GM18526 (cell line): ENCODE data around the gene NEU4.

ENCODE experiments used
- POLR2A ChIP-seq: IDR thresholded peaks from 3 replicates; pipeline ENCODE4 v1.6.1; 2011; ENCODE audit not compliant: insufficient read length; ENCODE audit errors: extremely low read depth

NEU4 gene

DNA sequence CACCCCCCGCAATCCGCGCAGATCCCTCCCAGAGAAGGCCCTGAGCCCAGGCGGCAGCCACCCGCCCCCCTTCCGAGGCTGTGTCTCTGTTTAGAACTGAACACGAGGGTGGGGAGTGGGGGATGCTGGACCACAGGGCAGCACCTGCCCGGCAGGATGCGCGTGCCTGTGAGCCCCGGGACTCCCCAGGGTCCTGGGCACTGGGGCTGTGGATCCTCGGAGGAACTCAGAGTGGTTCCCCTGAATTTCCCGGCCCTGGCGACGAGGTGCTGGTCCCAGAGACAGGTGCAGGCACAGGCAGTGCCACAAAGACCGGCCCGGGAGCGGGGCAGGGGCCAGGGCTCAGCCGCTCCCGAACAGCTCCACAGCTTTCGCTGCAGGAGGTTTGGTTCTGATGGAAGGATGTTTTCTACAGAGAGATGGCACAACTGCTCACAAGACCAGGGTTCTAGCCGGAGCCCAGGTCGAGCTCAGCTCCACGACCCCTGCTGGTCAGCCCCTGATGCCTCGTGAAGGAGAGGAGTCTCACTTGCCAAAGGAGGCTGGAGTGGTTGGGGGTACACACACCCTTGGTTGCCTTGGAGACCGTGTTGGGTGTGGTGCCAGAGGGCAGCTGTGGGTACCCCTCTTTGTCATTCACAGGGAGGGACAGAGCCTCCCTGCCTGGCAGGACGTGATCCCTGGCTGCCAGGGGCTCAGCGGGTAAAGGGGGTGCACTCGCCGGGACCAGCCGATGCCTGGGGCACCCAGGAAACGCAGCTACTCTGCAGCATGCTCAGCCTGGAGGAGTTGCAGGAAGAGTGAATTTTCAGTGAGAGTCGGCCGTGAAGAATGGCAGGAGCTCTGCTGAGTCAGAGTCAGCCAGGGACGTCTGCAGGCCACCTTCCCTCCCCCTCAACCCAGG is 4.4 kb upstream of the NEU4 start:
- no peak for TF ChIP-seq POLR2A

DNA sequence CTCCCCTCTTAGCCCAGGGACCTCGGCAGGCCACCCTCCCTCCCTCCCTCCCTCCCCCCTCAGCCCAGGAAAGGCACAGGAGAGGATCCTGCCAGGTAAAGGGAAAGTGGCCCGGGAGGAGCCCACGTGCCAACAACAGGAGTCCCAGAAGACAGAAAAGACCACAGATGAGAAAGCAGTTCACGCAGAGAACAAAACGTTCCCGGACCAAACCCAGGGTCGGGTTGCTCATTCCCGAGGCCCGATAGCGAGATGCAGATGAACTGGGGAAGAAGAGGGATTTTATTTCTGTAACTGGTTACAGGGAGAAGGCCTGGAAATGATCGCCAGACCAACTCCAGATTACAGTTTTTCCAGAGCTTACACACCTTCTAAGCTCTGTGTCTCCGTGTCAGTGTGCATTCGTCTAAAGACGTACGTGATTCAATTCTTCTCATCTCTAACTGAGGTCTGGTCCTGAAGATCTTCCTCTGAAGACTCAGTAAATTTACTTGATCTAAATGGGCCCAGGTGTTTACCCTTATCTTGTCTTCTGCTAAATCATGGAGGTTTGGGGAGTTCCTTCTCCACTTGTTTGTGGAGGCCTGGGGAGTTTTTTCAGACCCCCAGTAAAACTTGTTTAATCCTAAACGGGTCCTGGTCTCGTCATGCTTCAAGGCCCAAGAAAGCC is 807 bp upstream of the NEU4 start:
- no peak for TF ChIP-seq POLR2A

DNA sequence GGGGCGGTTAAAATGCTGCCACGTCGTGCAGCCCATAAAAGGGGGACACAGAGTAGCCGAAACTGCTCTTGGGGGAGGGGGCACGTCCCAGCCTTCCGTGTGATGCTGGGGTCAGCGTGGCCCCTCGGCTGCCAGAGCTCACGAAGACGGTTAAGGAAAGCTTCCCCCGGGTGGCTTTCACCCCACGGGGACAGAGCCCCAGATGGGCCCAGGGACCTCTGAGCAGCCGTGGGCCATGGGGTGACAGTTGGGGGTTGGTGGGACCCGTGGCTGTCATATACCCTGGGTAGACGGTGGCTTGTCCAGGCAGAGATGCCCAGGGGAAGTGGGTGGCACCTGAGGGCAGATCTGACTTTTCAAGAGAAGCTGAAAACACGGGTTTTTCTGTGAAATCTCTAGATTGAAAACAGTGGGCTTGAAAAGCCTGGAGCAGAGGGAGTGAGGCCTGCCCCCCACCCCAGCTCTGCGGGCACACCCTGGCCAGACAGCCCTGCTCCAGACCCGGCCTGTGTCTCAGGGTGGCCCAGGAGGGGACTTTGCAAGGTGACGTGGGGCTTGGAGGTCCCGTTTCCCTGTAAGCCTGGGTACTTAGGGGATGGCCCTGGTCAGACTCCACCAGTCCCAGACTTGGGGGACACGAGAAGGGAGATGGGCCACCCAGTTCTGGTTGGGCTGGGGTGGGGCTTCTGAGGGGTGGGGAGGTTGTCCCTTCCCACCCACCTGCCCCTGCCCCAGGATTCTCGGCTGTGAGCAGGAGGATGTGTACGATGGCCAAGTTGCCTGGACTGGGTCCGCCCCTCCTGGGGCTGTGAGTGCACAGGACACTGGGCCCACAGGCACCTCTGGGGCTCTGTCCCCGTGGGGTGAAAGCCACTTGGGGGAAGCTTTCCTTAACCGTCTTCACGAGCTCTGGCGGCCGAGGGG is 652 bp downstream of the NEU4 start:
- no peak for TF ChIP-seq POLR2A

DNA sequence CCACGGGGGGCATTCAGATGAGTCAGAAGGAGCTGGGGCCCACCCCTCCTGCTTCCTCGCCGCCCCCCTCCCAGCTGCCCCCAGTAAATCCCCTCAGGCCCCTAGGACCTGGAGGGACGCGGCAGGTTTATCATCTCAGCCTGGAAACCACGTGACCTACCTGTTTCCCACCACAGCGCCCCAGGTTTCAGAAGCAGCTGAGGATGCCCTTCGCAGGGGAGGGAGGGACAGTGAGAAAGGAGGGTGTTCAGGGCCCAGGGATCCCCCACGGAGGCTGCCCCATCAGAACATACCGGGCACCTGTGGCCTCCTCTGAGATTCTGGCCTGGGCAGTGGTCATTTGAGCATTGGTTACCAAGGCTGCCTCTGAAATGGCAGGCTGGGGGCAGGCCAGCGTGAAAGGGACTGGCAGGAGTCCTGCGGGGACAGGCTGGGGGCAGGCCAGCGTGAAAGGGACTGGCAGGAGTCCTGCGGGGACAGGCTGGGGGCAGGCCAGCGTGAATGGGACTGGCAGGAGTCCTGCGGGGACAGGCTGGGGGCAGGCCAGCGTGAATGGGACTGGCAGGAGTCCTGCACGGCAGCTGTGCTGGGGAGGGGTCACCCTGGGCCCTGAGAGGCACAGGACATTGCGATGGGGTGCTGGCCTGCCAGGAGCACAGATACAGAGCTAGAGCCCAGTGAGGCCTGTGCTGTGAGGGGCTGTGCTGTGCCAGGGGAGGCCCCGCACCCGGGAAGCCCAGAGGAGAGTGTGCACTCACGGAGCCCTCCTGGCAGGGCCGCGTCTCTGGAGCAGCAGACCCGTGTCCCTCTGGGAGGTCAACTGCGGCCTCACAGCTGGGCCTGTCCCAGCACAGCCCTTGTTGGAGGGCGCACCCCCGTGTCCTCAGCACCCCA is 1.6 kb downstream of the NEU4 start:
- no peak for TF ChIP-seq POLR2A

DNA sequence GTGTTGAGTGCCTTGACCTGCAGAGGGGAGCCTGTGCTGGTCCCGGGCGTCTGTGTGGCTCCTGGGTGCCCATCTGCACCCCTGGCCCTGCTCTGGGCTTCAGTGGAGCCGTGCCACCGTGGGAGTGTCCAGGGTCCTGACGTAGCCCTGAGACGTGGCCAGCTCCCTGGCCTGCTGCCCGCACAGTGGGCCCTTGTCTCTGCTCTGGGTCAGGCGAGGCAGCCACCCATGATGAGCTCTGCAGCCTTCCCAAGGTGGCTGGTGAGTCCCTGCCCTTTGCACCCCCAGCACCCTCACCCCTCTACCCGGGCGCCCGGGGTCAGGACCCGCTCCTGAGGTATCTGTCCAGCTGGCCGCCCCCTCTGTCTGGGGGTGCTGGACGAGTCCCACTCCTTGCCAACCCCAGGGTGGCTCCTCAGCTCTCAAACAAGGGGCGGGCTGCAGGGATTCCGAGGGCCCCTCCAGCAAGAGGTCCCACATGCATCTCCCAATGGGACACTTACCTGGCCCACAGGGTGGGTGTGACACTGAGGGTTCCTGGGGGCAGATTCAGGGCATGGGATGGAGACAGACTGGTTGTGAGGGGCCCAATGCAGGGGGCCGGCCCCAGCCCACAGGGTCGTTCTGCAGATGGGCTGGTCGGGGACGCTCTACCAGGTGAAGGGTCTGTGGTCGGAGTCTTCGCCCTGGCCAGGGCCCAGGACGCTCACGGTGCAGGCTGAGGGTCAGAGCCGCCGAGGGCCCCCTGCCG is 2.4 kb downstream of the NEU4 start:
- no peak for TF ChIP-seq POLR2A

DNA sequence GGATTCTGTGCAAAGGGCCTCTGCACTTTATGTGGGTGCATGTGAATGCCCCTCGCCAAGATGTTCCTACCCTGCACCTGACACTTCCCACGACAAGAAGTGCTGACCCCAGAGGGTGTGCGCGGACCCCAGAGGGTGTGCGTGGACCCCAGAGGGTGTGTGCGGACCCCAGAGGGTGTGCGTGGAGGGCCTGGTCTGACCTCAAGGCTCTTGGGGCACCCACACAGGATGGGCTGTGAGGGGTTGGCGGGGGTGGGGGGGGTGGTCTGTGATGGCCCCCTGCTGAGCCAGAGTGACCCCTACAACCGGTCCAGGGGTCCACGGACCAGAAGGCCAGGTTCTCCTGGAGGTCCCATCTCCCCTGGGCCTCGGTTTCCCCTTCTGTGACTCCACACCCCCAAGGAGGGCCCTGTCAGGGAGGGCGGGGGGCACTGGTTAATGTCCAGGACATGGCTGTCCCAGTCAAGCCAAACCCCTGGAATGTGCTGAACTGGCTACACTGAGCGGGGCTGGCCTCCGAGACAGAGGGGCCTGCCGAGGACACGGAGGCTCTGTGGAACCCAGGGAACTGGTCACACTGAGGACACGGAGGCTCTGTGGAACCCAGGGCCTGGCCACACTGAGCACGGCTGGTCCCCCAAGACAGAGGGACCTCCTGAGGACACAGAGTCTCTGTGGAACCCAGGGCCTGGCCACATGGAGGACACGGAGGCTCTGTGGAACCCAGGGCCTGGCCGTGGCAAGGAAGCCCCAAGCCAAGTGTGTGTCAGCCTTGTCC is 3.1 kb downstream of the NEU4 start:
- TF ChIP-seq POLR2A, result no peak

DNA sequence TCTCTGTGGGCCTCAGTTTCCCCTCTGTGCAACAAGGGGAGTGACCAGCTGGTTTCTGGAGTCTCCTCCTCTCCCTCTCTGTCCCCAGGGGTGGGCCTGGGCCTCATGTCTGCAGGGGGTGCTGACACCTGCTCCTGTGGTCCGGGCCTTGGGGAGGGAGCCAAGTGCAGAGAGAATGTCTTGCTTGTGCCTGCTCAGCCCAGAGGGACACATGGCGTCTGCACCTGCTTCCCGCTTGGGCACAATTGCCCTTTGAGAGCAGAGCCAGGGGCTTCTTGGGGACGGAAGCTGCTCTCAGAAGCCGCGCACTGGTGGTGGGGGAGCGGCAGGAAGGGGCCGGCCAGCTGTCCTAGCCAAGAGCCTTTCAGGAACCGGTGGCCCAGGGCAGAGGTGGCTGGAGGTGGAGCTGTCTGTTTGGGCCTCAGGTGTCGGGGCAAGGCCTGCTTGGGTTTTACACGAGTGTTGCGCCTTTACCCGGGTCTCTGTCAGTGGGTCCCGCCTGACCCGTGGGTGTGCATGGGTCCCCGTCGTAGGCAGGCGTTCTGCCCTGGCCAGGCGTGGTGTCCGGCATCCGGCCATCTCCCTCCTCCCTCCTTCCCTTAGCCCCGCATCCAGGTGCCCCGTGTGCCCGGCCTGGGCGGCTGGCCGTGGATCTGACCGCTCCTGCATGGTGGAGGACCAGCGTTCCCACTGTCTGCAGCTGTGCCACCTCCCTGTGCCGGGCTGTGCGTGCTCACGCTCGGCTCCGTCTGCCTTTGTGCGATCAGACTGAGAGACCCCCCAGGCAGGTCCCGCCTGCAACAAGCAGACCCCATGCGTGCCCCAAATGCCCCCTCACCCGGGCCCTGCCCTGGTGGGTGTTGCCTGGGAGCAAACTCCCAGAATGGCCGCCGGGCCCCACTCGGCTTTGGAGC is 4.0 kb downstream of the NEU4 start:
- no peak for TF ChIP-seq POLR2A

DNA sequence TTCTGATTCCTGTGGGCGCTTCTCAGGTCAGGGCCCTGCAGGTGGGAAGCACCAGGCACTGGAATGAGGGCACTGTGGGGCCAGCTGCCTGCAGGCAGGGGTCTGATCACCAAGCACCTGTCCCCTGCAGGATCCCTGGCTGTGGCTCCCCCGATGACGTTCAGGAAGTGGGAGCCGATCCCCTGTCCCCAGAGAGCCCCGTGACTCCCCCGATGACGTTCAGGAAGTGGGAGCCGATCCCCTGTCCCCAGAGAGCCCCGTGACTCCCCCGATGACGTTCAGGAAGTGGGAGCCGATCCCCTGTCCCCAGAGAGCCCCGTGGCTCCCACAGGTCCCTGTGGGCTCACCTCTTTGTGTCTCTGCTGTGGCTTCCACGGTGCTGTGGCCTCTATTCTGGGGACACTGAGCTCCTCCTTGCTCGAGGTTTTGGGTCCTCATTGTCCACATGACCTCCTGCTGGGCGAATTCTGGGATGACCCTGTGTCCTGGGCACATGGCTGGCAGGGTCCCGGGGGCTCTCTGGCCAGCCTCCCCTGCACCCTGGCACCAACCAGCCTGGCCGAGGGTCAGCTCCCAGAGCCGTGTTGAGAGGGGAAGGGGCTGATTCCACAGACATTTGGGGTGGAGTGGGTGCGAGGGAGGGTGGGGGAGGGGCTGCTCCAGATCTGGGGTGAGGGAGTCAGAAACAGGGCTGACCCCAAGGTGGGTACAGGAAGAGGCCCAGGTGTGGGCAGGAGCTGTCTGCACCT is 4.8 kb downstream of the NEU4 start:
- TF ChIP-seq POLR2A, result no peak

DNA sequence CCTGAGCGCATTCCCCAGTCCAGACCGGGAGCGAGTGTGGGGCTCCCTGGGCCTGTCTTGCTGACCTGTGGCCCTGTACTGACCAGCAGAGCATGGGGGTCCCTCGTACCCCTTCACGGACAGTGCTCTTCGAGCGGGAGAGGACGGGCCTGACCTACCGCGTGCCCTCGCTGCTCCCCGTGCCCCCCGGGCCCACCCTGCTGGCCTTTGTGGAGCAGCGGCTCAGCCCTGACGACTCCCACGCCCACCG is 5.3 kb downstream of the NEU4 start:
- no peak for TF ChIP-seq POLR2A

DNA sequence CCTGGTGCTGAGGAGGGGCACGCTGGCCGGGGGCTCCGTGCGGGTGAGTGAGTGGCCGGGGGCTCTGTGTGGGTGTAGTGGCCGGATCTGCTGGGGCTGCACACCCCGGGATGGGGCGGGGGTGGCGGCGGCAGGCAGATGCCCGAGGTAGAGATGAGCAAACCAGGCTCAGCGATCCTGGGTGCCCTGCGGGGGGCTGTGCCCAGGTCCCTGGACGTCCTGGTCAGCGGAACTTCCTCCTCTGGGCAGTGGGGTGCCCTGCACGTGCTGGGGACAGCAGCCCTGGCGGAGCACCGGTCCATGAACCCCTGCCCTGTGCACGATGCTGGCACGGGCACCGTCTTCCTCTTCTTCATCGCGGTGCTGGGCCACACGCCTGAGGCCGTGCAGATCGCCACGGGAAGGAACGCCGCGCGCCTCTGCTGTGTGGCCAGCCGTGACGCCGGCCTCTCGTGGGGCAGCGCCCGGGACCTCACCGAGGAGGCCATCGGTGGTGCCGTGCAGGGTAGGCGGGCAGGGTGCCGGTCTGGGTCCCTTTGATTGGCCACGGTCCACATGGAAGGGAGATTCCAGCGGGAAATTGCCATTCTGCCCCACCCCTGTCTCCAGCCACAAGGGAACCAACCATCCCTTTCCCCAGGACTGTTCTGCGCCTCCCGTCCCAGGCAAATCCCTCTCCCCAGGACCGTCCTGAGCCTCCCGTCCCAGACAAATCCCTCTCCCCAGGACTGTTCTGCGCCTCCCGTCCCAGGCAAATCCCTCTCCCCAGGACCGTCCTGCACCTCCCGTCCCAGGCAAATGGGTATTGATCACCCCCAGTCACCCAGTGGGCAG is 5.9 kb downstream of the NEU4 start:
- TF ChIP-seq POLR2A, result no peak
